ENCODE measurements around the gene CAMKMT.
"Not testable (repeated sequence)": the region's sequence is repeated elsewhere in the genome, so short reads cannot be mapped to it uniquely, and the experiment has no call there.

The CAMKMT gene

DNA sequence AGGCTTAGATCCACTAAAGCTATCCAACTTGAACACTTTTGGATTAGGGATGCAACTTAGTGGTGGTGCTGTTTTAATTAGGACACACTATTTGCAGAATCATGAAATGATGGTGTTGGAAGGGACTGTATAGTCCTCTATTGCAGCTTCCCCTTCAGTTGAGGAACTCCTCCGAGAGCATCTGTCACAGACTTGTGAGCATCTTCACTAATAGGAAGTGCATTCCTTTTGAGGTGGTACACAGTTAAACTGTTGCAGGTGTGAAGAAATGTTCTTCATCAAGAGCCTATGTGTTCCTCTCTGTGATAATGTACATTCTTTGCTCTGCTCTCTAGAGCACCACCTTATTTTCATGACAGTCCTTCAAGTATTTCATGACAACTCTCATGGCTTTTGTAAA lies 197.4 kb downstream of the CAMKMT start:
- no peak for DNase-seq

DNA sequence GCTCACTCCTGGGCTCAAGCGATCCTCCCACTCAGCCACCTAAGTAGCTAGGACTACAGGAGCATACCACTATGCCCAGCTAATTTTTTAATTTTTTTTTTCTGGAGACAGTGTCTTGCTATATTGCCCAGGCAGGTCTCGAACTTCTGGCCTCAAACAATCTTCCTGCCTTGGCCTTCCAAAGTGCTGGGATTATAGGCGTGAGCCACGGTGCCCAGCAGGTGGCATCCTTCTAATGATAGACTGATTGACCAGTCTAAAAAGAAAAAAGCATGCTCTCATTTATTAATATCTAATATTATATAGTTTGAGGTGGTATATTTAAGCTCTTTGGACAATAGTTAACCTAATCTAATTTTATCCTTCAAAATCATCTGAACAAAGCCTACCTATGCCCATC lies 198.6 kb downstream of the CAMKMT start:
- no peak for DNase-seq

DNA sequence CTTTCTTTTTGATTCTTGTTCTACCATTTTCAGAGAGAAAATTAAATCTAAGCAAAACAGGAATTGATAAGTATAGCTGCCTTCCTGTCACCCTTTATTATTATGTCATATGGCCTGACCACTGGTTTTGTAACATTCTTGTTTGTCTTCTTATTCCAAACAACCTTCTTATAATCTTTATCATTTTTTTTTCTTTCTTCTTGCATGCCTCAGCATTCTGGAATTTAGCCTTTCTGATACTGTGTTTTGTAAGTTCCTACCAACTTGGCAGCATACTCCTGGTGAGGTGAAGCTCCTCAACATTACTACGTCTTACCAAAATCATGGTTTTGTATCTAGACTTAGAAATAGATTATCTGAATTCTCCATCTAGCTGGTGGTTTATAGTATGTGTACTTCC lies 199.2 kb downstream of the CAMKMT start:
- no peak for DNase-seq

DNA sequence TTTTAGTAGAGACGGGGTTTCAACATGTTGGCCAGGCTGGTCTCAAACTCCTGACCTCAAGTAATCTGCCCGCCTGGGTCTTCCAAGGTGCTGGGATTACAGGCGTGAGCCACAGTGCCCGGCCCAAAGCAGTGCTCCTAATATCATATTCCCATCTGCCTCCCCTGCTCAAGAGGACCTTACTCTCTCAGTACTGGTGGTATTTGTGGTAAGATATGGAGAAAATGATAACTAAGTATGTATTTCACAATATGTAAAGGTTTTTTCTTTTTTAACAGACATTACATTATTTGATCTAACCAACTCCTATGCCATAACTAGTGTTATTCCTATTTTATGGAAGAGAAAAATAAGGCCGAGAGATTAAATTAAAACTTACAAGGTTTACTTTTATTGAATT lies 201.0 kb downstream of the CAMKMT start:
- DNase-seq = no peak

DNA sequence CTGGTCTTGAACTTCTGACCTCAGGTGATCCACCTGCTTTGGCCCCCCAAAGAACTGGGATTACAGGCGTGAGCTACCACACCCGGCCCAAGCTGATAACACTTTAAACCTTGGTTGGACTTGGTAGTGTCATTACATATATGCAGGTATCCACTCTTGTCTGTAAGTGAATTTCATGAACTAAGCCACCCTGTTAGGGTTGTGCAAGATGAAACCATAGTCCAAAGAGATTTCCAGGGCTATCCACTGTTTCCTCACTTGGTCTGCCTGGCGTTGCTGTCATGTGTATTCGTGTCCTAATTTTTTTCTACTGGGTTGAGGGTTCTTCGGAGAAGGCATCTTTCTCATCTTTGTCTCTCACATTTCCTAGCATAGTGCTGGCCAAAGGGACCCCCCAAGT lies 203.0 kb downstream of the CAMKMT start:
- DNase-seq = no peak

DNA sequence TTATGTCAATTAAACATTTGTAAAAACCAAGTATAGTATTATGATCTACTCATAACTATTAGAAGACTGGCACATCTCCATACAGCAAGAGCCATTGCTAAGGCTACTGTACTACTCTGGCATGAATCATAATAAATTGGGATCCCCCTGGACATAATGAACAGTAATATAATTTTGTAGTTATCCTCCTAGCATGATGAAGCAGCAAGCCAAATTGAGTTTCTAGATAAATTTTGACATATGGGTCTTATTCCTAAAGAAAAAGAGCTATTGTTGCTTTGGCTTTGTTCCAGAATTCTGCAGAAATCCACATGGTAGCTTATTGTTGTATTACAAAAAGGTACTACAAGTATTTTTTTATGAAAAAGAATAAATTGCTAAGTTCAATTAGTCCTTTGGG lies 204.3 kb downstream of the CAMKMT start:
- DNase-seq = no peak

DNA sequence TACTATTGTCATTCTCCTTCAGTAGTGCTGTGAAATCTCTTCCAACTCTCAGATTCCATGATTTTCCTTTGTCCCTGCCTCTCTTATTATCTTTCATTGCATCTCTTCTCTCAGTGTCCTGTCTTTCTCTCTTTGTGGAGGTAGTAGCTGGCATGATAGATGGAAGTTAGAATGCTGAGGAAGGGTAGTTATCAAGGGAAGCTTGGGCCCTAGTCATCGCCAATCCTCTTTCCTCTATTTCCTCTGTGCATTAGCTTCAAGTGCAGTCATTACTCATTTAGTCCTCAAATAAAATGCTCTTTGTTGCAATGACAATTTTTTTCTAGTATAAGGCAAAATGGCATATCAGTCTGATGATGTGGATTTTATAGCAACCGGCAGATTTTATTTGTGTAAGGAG lies 207.7 kb downstream of the CAMKMT start:
- no peak for DNase-seq

DNA sequence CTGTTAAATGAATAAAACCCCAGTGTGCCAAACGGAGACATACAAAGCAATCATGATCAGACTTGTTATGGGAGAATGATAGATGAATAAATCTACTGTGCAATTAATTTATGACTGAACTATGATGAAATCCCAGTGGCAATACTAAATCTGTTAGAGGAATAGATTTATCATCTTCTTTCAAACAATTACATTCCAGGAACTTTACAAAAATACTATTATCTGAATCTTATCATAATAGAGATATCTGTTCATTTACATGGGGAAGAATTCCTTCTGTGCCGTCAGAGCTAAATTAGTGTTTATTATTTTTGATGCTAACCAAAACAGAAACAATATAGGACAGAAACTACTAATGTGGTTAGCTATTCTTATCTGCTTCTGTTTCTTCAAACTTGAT lies 208.5 kb downstream of the CAMKMT start:
- no peak for DNase-seq

DNA sequence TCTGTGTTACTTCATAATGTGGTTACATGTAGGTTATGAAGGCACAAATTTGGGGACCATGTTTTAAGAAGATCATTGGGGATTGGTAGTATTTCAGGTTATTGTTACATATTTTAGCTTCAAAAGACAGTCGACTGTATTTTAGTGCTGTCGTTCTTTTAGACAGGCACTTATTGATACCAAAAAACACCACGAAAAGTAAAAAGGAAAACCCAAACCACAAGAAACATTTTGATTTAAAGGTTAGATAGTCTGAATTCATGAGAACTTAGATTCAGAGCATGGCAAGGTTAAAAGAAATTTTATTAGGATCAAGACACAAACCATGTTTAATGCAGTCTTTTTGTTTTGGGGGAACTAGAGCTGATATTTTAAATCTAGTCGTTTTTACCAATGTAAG lies 209.0 kb downstream of the CAMKMT start:
- DNase-seq = no peak

DNA sequence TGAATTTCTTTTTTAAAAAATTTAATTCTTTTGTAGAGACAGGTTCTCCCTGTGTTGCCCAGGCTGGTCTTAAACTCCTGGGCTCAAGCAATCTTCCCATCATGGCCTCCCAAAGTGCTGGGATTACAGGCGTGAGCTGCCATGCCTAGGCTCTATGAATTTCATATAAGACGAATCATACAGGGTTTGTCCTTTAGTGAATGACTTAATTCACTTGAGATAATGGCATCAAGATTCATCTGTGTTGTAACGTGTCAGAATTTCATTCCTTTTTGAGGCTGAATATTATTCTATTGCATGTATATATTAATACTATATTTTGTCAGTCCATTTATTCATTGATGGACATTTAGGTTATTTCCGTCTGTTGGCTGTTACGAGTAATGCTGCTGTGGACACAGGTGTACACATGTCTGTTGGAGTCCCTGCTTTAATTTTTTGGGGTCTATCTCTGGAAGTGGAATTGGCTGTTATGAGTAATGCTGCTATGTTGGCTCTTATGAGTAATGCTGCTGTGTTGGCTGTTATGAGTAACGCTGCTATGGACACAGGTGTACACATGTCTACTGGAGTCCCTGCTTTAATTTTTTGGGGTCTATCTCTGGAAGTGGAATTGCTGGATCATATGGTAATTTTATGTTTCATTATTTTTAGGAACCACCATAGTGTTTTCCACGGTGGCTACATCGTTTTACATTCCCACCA lies 210.6 kb downstream of the CAMKMT start:
- DNase-seq = no peak

DNA sequence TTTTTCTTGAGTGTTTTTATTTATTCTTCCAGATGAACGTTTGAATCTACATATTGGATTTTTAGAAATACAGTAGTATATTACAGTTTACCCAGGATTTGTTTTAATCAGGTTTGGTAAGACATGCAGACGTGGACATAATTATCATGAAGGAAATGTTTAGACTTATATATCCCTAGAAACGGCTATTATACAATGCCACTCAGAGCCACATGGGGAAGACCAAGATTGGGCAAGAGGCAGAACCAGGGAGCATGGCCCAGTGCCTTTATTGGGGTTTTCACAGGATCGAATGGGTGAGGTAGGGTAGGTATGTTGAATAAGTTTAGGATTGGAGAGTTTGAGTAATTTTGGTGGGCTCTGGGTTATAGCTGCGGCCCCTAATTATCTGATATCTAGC lies 212.2 kb downstream of the CAMKMT start:
- no peak for DNase-seq

DNA sequence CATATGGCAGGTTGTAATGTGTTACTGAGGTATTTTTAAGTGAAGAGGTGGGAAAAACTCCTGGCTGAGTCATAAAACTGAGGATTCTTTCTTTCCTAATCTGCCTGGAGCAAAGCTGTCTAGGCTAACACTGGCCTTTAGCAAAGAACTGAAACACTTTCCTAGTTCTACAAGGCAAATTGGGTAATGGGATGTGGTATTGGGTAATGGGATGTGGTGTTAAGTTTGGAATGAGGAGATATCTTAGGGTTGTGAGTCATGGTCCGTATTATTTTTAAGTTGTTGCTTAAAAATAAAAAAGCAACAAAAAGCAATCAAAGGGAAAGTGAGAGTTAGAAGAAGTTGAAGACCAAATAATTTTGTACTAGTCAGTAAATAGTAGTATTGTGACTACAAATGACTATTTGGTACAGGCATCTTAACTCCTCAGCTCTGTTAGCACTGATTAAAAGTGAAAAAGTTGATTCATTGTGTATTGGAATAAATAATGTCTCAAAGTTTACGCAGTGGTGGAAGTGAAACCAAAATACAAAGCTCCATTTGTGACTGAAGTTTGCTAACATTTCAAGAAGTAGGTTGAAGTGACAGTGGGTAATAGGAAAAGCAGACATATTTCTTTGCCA lies 216.8 kb downstream of the CAMKMT start:
- no peak for DNase-seq

DNA sequence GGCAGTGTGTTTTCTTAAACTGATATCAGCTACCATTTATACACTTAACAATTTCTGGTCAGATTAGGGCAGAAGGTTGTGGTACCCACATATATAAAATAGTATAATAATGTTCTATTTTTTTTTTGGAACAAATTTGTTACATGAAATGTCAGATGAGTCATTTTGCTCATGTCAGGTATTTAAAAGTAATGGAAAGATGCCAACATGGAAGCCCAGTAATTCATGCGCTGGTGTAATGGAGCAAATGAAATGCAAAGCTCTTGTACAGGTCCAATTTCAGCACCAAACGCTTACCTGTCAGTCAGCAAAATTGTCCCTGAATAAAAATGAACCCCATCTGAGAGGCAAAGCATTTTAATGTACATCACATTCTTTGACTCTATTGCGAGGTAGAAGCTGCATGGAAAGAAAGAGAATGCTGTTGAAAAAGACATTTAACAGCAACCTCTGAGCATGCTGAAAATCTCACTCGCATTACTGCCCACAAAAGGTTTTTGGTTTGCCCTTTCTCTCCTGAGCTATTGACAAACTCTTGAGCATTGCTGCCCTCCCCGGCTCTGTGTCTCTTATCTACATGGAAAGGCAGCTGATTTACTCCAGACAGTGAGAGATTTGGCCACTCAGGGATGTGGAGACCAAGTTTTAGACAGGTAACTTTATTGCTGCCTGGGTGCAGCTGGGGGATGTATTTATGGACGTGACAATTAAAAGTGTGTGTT lies 217.5 kb downstream of the CAMKMT start:
- no peak for DNase-seq

DNA sequence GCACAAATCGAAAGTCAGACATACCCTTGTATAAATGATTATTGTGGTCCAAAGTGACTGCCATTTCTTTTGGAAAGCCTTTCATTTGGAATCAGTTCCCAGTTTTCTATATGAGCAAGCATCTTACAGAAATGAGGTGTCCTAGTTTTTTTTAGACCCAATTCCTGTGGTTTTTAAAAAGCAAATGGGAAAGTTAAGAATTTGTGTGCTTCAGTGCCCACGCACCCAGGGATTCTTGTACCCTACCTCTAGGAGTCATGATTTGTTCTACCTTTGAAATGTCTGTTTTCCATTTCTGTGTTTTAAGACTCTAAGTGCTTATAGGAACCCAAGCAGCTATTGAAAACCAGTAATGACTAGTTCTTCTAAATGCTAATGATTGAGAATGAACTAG lies 218.1 kb downstream of the CAMKMT start:
- no peak for DNase-seq

DNA sequence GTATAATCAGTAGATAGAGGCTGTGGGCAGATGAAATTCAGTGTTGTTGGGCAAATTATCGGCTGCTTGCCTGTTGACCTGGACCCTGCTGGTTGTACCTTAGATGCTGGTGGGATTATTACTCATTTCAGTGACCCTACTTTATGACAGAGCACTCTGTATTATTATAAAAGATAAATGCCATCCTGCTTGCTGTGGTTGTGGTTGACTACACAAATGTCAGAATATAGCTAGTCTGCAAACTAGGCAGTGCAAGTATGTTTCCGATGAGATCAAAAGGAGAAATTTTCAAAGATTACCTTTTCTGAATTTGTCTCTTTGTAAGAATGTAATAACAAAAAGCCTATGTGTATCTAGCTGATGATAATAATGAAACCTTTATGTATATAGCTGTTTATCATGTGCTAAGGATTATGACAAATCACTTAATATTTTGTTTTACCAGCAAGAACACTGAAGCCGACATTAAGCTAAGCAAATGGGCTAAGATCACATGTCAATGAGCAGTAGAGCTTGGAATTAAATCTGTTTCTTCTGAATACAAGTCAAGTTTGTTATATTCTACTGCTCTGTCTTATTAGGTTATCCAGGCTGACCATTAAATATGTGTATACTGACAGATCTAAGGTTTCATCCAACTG lies 219.2 kb downstream of the CAMKMT start:
- no peak for DNase-seq

DNA sequence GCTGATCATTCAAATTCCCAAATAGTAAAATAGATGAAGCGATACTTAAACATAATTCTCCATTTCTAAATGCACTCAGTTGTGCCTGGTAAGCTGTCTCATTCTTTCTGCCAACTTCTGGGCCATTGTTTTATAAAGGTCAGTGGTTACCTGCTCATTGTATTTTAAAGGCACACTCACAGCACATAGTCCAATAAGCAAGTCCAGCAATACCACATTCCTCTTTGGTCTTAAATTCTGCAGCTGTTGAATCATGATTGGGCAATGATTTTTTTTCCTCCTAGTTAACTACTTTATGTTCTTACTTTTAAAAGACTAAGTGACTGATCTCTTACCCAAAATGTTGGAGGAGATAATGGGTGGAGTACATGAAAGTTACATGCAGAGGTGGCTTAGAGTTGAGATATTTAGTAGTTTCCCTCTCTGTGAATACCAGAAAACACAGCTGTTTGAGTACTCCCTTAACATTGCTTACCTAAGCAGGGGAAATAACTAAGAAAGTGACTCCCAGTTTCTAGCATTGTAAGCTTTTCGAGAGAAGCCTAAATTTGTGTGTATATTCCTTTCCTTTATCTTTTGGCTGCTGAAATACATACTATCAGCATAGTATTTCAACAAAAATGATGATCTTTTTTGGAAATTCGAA lies 220.7 kb downstream of the CAMKMT start:
- DNase-seq = no peak

DNA sequence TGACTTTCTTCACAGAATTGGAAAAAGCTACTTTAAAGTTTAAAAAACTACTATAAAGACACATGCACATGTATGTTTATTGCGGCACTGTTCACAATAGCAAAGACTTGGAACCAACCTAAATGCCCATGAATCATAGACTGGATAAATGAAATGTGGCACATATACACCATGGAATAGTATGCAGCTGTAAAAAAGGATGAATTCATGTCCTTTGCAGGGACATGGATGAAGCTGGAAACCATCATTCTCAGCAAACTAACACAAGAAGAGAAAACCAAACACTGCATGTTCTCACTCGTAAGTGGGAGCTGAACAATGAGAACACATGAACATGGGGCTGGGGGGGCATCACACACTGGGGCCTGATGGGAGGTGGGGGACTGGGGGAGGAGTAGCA lies 233.9 kb downstream of the CAMKMT start:
- DNase-seq = not testable (repeated sequence)

DNA sequence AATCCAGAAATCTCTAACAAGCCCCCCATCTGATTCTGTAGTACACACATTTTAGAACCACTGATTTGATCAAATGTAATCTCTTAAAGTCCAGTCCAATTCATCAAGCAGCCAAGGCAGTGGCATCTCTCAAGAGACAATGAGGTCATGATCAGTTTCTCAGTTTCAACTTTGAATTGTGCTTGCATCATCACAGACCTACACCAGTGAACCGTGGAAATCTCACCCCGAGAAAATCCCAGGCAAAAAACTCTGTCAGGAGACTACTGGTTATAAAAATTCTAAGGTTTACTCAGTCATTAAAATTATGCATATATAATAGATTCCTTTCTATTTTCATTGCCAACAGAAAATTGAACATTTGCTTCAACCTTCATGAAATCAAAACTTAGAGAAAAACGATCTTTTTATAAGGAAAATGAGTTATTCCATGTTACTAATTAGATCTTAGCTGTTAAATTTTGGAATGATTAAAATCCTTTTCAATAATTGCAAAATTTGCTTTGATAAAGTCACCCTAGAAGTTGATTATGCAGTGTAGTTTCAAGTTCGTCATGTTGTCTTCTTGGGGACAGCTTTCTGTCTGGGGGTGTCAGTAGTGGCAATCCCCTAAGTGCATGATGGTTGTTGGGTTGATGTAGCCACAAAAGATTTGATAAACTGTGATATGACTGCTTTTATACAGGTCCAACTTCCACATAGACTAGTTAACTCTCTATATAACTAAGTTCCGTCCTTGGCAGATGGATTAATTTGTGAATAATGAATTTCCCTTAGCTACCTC lies 235.0 kb downstream of the CAMKMT start:
- no peak for DNase-seq

DNA sequence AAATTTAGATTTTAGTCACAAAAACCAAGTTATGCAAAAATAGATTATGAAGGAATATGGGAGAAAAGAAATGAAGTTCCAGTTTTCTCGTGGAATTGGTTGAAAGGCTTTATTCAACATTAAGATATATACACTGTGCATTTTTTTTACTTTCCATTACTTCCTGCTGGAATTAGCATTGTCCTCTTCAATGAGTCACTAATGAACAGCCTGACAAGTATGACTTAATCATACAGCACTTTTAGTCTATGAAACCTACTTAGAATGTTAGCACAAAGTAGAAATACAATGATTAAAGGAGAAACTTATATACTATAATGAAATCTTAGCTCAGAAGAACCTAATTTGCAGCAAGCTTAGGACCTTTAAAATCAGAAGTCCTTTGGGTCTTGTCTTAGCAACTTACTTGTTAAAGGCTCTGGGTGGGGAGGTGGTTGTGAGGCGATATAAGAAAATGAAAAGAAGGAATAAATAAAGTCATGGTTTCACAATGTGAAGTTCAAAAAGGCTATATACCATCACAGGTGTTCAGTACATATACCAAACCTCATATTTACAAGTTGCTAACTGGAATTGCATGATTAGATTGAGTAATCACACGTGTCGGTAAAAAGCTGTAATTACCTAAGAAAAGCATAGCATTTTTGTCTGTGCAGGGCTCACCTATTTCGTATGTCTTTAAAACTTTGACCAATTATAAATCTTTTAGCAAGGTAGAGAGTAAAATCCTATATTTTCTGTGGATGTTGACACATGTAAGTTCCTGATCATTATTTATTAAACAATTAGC lies 236.8 kb downstream of the CAMKMT start:
- DNase-seq = no peak

DNA sequence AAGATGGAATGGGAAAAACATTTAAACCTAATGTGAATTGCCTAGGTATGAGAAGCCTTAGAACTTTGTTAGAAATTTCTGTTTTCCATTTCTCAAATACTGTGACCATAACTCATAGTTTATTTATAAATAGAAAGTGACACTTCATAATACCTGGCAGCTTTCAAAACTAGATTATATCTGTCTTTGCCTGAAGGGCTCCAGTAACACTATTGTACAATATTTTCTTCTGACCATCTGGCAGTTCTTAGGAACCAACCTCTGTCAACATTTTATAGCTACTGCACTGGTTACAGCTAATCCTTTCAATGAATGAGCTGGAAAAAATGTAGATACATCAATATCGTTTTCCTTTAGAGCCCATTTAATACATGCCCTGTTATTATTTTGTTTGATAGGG lies 237.4 kb downstream of the CAMKMT start:
- no peak for DNase-seq

DNA sequence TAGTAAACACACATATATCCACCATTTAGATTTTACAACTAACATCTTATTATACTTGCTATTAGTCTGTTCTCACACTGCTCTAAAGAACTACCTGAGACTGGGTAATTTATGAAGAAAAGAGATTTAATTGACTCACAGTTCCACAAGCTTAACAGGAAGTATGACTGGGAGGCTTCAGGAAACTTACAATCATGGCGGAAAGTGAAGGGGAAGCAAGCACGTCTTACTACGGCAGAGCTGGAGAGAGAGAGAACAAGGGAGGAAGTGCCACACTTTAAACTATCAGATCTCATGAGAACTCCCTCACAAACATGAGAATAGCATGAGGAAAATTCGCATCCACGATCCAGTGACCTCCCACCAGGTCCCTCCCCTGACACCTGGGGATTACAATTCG lies 240.7 kb downstream of the CAMKMT start:
- no peak for DNase-seq

DNA sequence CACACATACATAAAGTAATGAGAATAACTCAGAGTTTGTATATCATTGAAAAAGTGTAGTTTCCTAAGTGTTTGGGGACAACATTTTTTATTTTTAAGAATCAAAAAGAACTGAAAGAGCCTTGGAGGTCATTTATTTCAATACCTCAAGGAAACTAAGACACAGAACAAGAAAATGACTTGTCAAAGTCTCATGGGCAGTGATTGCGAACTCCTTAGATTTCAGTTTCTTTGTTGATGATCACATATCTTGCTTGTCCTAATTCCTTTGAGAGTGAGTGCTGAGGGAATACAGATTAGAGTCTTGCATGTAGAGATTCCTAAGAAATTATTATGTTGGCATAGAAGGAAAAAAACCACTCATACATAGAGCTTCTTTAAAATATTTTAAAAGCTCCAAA lies 243.8 kb downstream of the CAMKMT start:
- no peak for DNase-seq

All from SHP77 treated with DMSO at 0.1 percent for 48 hours (cell line).